Measurements from ENCODE around the gene C1orf21.

- TF ChIP-seq POLR2A (IDR thresholded peaks at IDR 0.05; ENCODE audit: low read depth, low read length) (no peak), CTCF (IDR thresholded peaks at IDR 0.05; ENCODE audit: extremely low read depth in 1 of 2, insufficient read depth in 1 of 2, low read depth in 1 of 2, low read length in 2 of 2) (no peak), POLR2AphosphoS5 (IDR thresholded peaks at IDR 0.05; ENCODE audit: insufficient read depth, low read depth, low read length) (no peak), EZH2 (IDR thresholded peaks at IDR 0.05; ENCODE audit: borderline replicate concordance, low read depth, low read length, severe bottlenecking) (no peak), MYC (IDR thresholded peaks at IDR 0.05; ENCODE audit: low read depth, low read length) (no peak), GATA2 (IDR thresholded peaks at IDR 0.05; ENCODE audit: insufficient read depth, insufficient read length, low read depth, low read length) (no peak), JUN (IDR thresholded peaks at IDR 0.05; ENCODE audit: borderline replicate concordance, insufficient read depth, insufficient read length, low read depth) (no peak), FOS (IDR thresholded peaks at IDR 0.05; ENCODE audit: borderline replicate concordance, insufficient read depth, low read length) (no peak)
- TF ChIP-seq, protein P1, sequence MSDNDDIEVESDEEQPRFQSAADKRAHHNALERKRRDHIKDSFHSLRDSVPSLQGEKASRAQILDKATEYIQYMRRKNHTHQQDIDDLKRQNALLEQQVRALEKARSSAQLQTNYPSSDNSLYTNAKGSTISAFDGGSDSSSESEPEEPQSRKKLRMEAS (IDR thresholded peaks at IDR 0.05; ENCODE audit: insufficient read depth, insufficient read length) = no peak
These were observed 941 bp upstream of the C1orf21 start for GRCh38 chr1:184385865-184386311.
